ENCODE results near the gene TJP1. TPM values are rescaled to one million over a fixed set of nuclear protein-coding genes. Genes with fewer than 3 reads are reported as not detected.

TJP1 gene
- total and polyA plus RNA-seq, 9 of the 15 experiments (the other 6 are each of a cell fraction or from before 2014, with no cell fraction given), result 9.1 to 39.3 (median 28.0) TPM

DNA sequence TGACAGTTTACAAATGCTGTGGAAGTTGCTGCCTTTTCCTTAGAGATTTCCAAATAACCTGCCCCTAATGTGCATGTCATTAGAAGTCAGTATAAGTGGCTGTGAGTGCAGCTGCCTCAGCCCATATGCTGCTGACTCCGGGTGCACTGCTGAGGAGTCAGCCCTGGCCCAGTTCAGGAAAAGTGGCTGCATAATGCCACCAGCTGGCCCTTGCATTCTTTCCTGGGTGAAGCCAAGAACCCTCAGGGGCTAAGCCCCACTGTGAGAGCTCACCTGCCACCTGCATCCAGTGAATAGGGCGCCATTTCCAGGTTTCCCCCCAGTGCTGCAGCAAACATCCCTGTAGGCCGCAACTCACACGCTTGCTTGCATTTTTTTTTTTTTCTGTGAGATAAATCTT is 139.9 kb downstream of the TJP1 start:
- CTCF ChIA-PET (ENCODE audit: low intra/inter-chr PET ratio), result no interaction called here
- DNase-seq (ENCODE audit: extremely low read depth in 1 of 4, low spot score in 3 of 4) (no peak), ATAC-seq (no peak), FAIRE-seq (no peak)
- H3K27ac ChIP-seq (ENCODE audit: extremely low read depth, low read depth, low read length), result no peak overlapping the region
- no peaks in the 10 kb centered on the region for H4K20me1 ChIP-seq (replicated peaks; ENCODE audit: control insufficient read depth, insufficient read depth, low read length)
- H3K4me3 ChIP-seq, result no peak overlapping the region
- intact Hi-C loops (cut with micrococcal nuclease), result no loop called here
- H3K27me3 ChIP-seq (ENCODE audit: control insufficient read depth in 2 of 2, insufficient read depth in 2 of 2, low read length in 2 of 2), result peaks cover 5 to 37% of the 10 kb centered on the region in 2 experiments; a peak in 3 of 5 replicates
- in situ Hi-C loops (cut with MboI), result no loop called here
- H3K4me1 ChIP-seq (replicated peaks in 1 of 2; ENCODE audit: control insufficient read depth in 2 of 2, insufficient read depth in 2 of 2, low read length in 2 of 2), result peaks cover 3 to 12% of the 10 kb centered on the region in 2 experiments; a peak in 1 of 5 replicates
- no peaks in the 10 kb centered on the region for H3K36me3 ChIP-seq (ENCODE audit: control insufficient read depth, insufficient read depth, low read length)
- 13% methylated on average over 4 of the region's 4 CpGs for WGBS (ENCODE audit: insufficient coverage, low coverage, missing lambda C conversion rate)
- BruUV-seq (replicated peaks), result no TSS peak
- POLR2A ChIA-PET, result no interaction called here
- H3K9ac ChIP-seq (ENCODE audit: insufficient read depth in 1 of 2, low read depth in 2 of 2, low read length in 2 of 2), result no peak overlapping the region
- no peaks in the 10 kb centered on the region for H3K9me3 ChIP-seq (replicated peaks; ENCODE audit: control insufficient read depth, insufficient read depth, low read depth, low read length)
- H3K79me2 ChIP-seq (ENCODE audit: control insufficient read depth, insufficient read depth, low read length), result no peaks in the 10 kb centered on the region
- no peak overlapping the region for H2AFZ ChIP-seq (ENCODE audit: low read depth, low read length)
- H3K9me1 ChIP-seq (ENCODE audit: control insufficient read depth, insufficient read depth, low read length), result no peaks in the 10 kb centered on the region
- no peak overlapping the region for H3K4me2 ChIP-seq (ENCODE audit: insufficient read depth, low read length)
- TF ChIP-seq, protein P1, sequence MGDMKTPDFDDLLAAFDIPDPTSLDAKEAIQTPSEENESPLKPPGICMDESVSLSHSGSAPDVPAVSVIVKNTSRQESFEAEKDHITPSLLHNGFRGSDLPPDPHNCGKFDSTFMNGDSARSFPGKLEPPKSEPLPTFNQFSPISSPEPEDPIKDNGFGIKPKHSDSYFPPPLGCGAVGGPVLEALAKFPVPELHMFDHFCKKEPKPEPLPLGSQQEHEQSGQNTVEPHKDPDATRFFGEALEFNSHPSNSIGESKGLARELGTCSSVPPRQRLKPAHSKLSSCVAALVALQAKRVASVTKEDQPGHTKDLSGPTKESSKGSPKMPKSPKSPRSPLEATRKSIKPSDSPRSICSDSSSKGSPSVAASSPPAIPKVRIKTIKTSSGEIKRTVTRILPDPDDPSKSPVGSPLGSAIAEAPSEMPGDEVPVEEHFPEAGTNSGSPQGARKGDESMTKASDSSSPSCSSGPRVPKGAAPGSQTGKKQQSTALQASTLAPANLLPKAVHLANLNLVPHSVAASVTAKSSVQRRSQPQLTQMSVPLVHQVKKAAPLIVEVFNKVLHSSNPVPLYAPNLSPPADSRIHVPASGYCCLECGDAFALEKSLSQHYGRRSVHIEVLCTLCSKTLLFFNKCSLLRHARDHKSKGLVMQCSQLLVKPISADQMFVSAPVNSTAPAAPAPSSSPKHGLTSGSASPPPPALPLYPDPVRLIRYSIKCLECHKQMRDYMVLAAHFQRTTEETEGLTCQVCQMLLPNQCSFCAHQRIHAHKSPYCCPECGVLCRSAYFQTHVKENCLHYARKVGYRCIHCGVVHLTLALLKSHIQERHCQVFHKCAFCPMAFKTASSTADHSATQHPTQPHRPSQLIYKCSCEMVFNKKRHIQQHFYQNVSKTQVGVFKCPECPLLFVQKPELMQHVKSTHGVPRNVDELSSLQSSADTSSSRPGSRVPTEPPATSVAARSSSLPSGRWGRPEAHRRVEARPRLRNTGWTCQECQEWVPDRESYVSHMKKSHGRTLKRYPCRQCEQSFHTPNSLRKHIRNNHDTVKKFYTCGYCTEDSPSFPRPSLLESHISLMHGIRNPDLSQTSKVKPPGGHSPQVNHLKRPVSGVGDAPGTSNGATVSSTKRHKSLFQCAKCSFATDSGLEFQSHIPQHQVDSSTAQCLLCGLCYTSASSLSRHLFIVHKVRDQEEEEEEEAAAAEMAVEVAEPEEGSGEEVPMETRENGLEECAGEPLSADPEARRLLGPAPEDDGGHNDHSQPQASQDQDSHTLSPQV (IDR thresholded peaks at IDR 0.05), result no peak
- TF ChIP-seq CREM (IDR thresholded peaks at IDR 0.05; ENCODE audit: low read depth), result no peak
- TF ChIP-seq, protein P2, sequence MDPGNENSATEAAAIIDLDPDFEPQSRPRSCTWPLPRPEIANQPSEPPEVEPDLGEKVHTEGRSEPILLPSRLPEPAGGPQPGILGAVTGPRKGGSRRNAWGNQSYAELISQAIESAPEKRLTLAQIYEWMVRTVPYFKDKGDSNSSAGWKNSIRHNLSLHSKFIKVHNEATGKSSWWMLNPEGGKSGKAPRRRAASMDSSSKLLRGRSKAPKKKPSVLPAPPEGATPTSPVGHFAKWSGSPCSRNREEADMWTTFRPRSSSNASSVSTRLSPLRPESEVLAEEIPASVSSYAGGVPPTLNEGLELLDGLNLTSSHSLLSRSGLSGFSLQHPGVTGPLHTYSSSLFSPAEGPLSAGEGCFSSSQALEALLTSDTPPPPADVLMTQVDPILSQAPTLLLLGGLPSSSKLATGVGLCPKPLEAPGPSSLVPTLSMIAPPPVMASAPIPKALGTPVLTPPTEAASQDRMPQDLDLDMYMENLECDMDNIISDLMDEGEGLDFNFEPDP (CRISPR knock-in tag; IDR thresholded peaks at IDR 0.05), result no peak
- TF ChIP-seq, protein P3, sequence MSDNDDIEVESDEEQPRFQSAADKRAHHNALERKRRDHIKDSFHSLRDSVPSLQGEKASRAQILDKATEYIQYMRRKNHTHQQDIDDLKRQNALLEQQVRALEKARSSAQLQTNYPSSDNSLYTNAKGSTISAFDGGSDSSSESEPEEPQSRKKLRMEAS (CRISPR knock-in tag; IDR thresholded peaks at IDR 0.05), result no peak
- no peak for TF ChIP-seq KAT7 (CRISPR knock-in tag; IDR thresholded peaks at IDR 0.05; ENCODE audit: borderline replicate concordance)
- TF ChIP-seq ZSCAN32 (CRISPR knock-in tag; IDR thresholded peaks at IDR 0.05), result no peak
- no peak for TF ChIP-seq TCF7 (IDR thresholded peaks at IDR 0.05; ENCODE audit: borderline replicate concordance)
- TF ChIP-seq ZNF165 (CRISPR knock-in tag; IDR thresholded peaks at IDR 0.05; ENCODE audit: borderline replicate concordance), result no peak
- TF ChIP-seq FOXJ2 (tag; IDR thresholded peaks at IDR 0.05), result no peak
- TF ChIP-seq, protein P4, sequence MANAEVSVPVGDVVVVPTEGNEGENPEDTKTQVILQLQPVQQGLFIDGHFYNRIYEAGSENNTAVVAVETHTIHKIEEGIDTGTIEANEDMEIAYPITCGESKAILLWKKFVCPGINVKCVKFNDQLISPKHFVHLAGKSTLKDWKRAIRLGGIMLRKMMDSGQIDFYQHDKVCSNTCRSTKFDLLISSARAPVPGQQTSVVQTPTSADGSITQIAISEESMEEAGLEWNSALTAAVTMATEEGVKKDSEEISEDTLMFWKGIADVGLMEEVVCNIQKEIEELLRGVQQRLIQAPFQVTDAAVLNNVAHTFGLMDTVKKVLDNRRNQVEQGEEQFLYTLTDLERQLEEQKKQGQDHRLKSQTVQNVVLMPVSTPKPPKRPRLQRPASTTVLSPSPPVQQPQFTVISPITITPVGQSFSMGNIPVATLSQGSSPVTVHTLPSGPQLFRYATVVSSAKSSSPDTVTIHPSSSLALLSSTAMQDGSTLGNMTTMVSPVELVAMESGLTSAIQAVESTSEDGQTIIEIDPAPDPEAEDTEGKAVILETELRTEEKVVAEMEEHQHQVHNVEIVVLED (CRISPR knock-in tag; IDR thresholded peaks at IDR 0.05), result no peak
- TF ChIP-seq, protein P5, sequence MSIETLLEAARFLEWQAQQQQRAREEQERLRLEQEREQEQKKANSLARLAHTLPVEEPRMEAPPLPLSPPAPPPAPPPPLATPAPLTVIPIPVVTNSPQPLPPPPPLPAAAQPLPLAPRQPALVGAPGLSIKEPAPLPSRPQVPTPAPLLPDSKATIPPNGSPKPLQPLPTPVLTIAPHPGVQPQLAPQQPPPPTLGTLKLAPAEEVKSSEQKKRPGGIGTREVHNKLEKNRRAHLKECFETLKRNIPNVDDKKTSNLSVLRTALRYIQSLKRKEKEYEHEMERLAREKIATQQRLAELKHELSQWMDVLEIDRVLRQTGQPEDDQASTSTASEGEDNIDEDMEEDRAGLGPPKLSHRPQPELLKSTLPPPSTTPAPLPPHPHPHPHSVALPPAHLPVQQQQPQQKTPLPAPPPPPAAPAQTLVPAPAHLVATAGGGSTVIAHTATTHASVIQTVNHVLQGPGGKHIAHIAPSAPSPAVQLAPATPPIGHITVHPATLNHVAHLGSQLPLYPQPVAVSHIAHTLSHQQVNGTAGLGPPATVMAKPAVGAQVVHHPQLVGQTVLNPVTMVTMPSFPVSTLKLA (conservative IDR thresholded peaks at IDR 0.05), result no peak
- TF ChIP-seq CBFA2T2 (conservative IDR thresholded peaks at IDR 0.05), result no peak
- no peak for TF ChIP-seq POLR2AphosphoS2 (IDR thresholded peaks at IDR 0.05; ENCODE audit: low read length)
- no peak for TF ChIP-seq ZNF133 (CRISPR knock-in tag; IDR thresholded peaks at IDR 0.05)
- no peak for TF ChIP-seq NRF1 (conservative IDR thresholded peaks at IDR 0.05 in 1 of 2, IDR thresholded peaks at IDR 0.05 in 1 of 2)
